Measurements from ENCODE around the gene GJB5.

GJB5 gene

GRCh38 chr1:34794790-34795180, 39.9 kb downstream of the GJB5 start:
- DNase-seq (ENCODE audit: low read depth in 2 of 2) = no peak

- DNase-seq (ENCODE audit: low read depth in 2 of 2) = no peak
Observed at GRCh38 chr1:34795916-34796315, 41.1 kb downstream of the GJB5 start.

- DNase-seq (ENCODE audit: low read depth in 2 of 2) = no peak
Observed at GRCh38 chr1:34796990-34797389, 42.1 kb downstream of the GJB5 start.

- no peak for DNase-seq (ENCODE audit: low read depth in 2 of 2)
Observed at GRCh38 chr1:34800214-34800613, 45.4 kb downstream of the GJB5 start.

- no peak for DNase-seq (ENCODE audit: low read depth in 2 of 2)
Observed at GRCh38 chr1:34803770-34804169, 48.9 kb downstream of the GJB5 start.

GRCh38 chr1:34806396-34806795, 51.5 kb downstream of the GJB5 start:
- no peak for DNase-seq (ENCODE audit: low read depth in 2 of 2)
